Neural progenitor cell (in vitro differentiated cells): ENCODE results near the gene ARHGAP19.

Experiments
- CTCF ChIP-seq: fragments of 200-600 bp; sonication (generic); IDR thresholded peaks from 2 replicates; pipeline ENCODE4 v1.5.1; 2017; ENCODE audit warnings: antibody characterized with exemption, mild to moderate bottlenecking
- EZH2 ChIP-seq: fragments of 200-600 bp; sonication (generic); IDR thresholded peaks from 2 replicates; pipeline ENCODE4 v1.6.1; 2017; ENCODE audit warnings: antibody characterized with exemption, mild to moderate bottlenecking, moderate library complexity
- EZH2phosphoT487 ChIP-seq: fragments of 200-600 bp; sonication (generic); IDR thresholded peaks from 2 replicates; pipeline ENCODE4 v1.6.1; 2017; ENCODE audit warnings: antibody characterized with exemption

GRCh38 chr10:97229322-97230015 is 63.0 kb downstream of the ARHGAP19 start:
- TF ChIP-seq CTCF: no peak
- TF ChIP-seq EZH2: no peak
- TF ChIP-seq EZH2phosphoT487: no peak
